Prostate gland (tissue), 2 donors: Measurements from ENCODE around the gene FMN1. TPM values are rescaled to one million over a fixed set of nuclear protein-coding genes. Genes with fewer than 3 reads are reported as not detected.

Experiments used
- DNase-seq: peaks from one replicate; pipeline ENCODE4 v3.0.0-alpha.2; 2019; ENCODE audit warnings: low spot score
- H3K27ac ChIP-seq, 2 donors: fragments of 200-600 bp; sonication (generic); 2 replicates each; pipeline ENCODE4 v1.5.1; 2017 to 2019
- H3K27me3 ChIP-seq: fragments of 200-600 bp; sonication (generic); replicated peaks from 2 replicates; pipeline ENCODE4 v1.5.1; 2019; ENCODE audit not compliant: insufficient read depth
- H3K36me3 ChIP-seq, 2 donors: fragments of 200-600 bp; sonication (generic); 1 replicate in 1 of 2; 2 replicates in 1 of 2; pipeline versions ENCODE4 v1.5.1 to v1.8.1; 2017 to 2019
- H3K4me1 ChIP-seq: fragments of 200-600 bp; sonication (generic); replicated peaks from 2 replicates; pipeline ENCODE4 v1.5.1; 2019
- H3K4me3 ChIP-seq, 2 donors: fragments of 200-600 bp; sonication (generic); 2 replicates each; pipeline ENCODE4 v1.5.1; 2017 to 2019
- H3K9me3 ChIP-seq: fragments of 200-600 bp; sonication (generic); 2 replicates; pipeline ENCODE4 v1.5.1; 2017
- POLR2A ChIP-seq: fragments of 450-650 bp; IDR thresholded peaks from one replicate; pipeline ENCODE4 v1.6.1; 2016; ENCODE audit warnings: antibody characterized with exemption, mild to moderate bottlenecking
- POLR2AphosphoS5 ChIP-seq: sonication (generic); formaldehyde crosslinking; IDR thresholded peaks from one replicate; pipeline ENCODE4 v1.6.1; 2017; ENCODE audit warnings: antibody characterized with exemption
- WGBS: methylation state at CpG from one replicate; pipeline ENCODE4 v1.1.5; 2018; 5-methylcytosine and 5-hydroxymethylcytosine counted together
- intact Hi-C: fragments of 100-400 bp; cut with DNase I; formaldehyde crosslinking; loops from one replicate; pipeline ENCODE4 v1.14.2; 2022
- total RNA-seq, 2 donors: library from RNA; depleted of rRNA; stranded (reverse); fragments of >200 nt; gene quantifications; one replicate each; pipeline ENCODE4 v1.1.0, GENCODE V29; 2016
- TF ChIP-seq, protein P1 (sequence below), 4 experiments: fragments of 200-600 bp in 2 of 4; fragments of 450-650 bp in 2 of 4; sonication (generic) in 2 of 4; IDR thresholded peaks; 1 replicate in 3 of 4; 2 replicates in 1 of 4; pipeline ENCODE4 v1.5.1; 2016 to 2019; ENCODE audit warnings: antibody characterized with exemption in 4 of 4, mild to moderate bottlenecking in 2 of 4, moderate library complexity in 2 of 4

FMN1 gene
- total RNA-seq, 2 donors from 2014 or later = 7.1 to 32.5 TPM

DNA sequence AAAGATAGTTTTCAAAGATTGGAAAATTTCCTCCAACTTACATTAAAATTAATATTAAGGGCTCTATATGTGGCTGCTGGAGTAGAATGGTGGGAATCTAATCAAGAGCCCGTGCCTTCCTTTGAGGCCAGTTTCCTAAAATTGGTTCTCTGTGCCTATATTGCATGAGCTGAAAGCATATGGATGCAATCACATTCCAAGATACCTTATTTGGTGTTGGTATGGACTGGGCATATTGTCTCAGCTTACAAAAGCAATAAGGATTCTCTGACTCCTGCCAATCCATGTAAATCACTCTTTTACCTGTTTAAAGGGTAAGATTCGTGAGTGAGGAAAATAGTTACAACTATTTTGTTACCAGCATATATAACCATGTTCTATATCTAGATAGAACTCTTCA lies 365.1 kb downstream of the FMN1 start:
- DNase-seq = no peak

DNA sequence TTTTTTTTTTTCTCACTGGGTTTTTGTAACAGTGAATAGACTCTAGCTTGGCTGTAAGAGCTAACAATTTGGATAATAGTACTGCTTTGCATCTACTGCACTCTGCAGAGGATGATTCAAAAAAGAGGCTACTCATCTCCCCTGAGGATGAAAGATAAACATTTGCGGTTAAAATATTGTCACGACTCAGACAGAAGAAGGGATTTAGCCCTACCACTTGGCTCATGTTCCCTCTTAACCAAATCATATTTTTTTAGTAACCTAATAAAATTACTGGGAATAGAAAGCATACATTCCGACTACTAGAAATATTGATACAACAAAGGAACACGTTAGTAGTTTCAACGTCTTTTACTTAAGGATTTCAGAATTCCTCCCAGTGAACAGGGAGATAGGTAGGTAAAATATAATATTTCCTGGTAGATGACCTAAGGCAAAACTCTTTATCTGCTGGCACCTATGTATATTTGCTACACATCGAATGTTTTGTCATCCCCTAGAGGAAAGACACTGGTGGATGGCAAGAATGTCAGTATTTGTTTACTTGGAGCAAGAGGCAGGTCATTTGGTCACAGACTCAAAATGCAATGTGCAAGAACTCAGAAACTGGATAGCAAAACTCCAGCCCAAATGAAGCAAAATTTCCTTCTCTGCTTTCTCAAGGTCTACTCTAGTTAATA lies 365.9 kb downstream of the FMN1 start:
- no peak for DNase-seq
- TF ChIP-seq POLR2AphosphoS5 (no peak), POLR2A (no peak)
- TF ChIP-seq, protein P1, sequence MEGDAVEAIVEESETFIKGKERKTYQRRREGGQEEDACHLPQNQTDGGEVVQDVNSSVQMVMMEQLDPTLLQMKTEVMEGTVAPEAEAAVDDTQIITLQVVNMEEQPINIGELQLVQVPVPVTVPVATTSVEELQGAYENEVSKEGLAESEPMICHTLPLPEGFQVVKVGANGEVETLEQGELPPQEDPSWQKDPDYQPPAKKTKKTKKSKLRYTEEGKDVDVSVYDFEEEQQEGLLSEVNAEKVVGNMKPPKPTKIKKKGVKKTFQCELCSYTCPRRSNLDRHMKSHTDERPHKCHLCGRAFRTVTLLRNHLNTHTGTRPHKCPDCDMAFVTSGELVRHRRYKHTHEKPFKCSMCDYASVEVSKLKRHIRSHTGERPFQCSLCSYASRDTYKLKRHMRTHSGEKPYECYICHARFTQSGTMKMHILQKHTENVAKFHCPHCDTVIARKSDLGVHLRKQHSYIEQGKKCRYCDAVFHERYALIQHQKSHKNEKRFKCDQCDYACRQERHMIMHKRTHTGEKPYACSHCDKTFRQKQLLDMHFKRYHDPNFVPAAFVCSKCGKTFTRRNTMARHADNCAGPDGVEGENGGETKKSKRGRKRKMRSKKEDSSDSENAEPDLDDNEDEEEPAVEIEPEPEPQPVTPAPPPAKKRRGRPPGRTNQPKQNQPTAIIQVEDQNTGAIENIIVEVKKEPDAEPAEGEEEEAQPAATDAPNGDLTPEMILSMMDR (IDR thresholded peaks at IDR 0.05) = no peak
- 56% methylated on average over 6 of the region's 6 CpGs for WGBS
- no peaks in the 10 kb centered on the region for H3K36me3 ChIP-seq
- no peaks in the 10 kb centered on the region for H3K9me3 ChIP-seq
- no peaks in the 10 kb centered on the region for H3K4me1 ChIP-seq
- H3K4me3 ChIP-seq = no peak overlapping the region
- no peaks in the 10 kb centered on the region for H3K27me3 ChIP-seq
- no peak overlapping the region for H3K27ac ChIP-seq
- intact Hi-C loops = no loop called here

More for the DNA sequence above, 365.1 kb downstream of the FMN1 start:
- no peak overlapping the region for H3K27ac ChIP-seq
- no peaks in the 10 kb centered on the region for H3K4me1 ChIP-seq
- H3K9me3 ChIP-seq = no peaks in the 10 kb centered on the region
- WGBS = 93% methylated on average over 2 of the region's 2 CpGs
- no peaks in the 10 kb centered on the region for H3K27me3 ChIP-seq
- TF ChIP-seq, protein P1 (IDR thresholded peaks at IDR 0.05) = no peak
- TF ChIP-seq POLR2A (no peak), POLR2AphosphoS5 (no peak)
- no peak overlapping the region for H3K4me3 ChIP-seq
- no peaks in the 10 kb centered on the region for H3K36me3 ChIP-seq
- intact Hi-C loops = no loop called here

DNA sequence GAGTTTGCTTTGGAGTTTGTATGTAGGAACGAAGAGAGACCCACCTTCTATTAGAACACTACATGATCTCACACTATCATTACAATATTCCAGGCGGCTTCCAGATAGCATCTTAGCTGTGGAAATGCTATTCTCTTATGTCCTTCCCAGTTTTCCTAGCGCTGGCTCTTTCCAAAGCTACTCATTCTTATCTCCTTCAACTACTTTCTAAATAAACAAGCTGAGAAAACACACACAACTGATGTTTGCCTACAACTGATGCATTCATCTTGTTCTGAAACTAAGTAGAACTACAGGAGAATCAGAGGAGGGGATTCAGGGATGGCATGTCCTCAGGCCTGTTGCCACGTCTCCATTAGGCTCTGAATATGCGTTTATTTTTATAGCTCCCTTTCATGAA lies 367.8 kb downstream of the FMN1 start:
- H3K36me3 ChIP-seq = no peaks in the 10 kb centered on the region
- no peak overlapping the region for H3K4me3 ChIP-seq
- intact Hi-C loops = no loop called here
- H3K9me3 ChIP-seq = no peaks in the 10 kb centered on the region
- peak; percentile 20 for DNase-seq
- 49% methylated on average over 5 of the region's 5 CpGs for WGBS
- peak overlapping the region in 1 of 2 donors; percentile 18 for H3K27ac ChIP-seq
- H3K27me3 ChIP-seq = no peaks in the 10 kb centered on the region
- TF ChIP-seq POLR2AphosphoS5 (peak; percentile 41), POLR2A (no peak)
- no peaks in the 10 kb centered on the region for H3K4me1 ChIP-seq

DNA sequence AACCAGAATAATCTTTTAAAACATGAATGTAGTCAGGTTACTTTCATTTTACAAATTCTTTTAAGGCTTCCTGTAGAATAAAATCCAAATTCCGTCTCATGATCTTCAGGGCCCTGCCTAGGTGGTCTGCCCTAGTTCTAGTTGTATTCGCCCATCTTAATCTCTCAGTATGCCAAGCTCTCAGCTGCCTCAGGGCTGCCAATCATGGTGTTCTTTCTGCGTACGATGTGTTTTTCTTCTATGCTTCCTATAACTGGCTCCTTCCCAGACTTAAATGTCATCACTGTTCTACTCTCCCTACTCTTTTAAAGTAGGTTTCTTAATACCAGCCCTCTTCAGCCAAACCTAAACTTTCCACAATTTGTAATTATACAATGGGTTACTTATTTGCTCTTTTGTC lies 369.3 kb downstream of the FMN1 start:
- 77% methylated on average over 4 of the region's 4 CpGs for WGBS

DNA sequence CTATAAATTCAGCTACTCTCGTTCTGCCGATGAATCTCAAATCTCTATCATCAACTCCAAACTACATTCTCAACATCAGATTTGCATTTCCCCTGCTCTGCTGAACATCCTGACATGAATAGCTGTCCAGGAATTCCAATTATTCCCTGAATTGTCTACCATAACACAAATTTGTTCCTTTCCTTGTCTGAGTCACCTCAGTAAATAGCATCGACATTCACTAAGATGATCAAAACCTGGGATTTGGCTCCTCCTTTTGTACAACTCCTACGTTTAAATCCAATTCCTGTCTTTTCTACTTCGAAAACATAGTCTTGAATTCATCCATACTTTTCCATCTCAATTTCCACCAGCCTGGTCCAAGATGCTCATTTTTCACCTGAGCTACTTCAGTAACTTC lies 369.7 kb downstream of the FMN1 start:
- no peak for DNase-seq
- H3K9me3 ChIP-seq = no peaks in the 10 kb centered on the region
- TF ChIP-seq, protein P1 (IDR thresholded peaks at IDR 0.05) = no peak
- no peaks in the 10 kb centered on the region for H3K27me3 ChIP-seq
- intact Hi-C loops = no loop called here
- H3K4me1 ChIP-seq = no peaks in the 10 kb centered on the region
- 58% methylated on average over 5 of the region's 5 CpGs for WGBS
- H3K4me3 ChIP-seq = no peak overlapping the region
- H3K36me3 ChIP-seq = no peaks in the 10 kb centered on the region
- H3K27ac ChIP-seq = peak overlapping the region in 1 of 2 donors; percentile 55

More for the DNA sequence above, 369.3 kb downstream of the FMN1 start:
- Histone ChIP-seq H3K9me3 (no peaks in the 10 kb centered on the region), H3K27ac (peak overlapping the region in 1 of 2 donors; percentile 55), H3K4me1 (no peaks in the 10 kb centered on the region), H3K27me3 (no peaks in the 10 kb centered on the region), H3K4me3 (no peak overlapping the region), H3K36me3 (no peaks in the 10 kb centered on the region)
- no peak for DNase-seq
- TF ChIP-seq, protein P1 (IDR thresholded peaks at IDR 0.05) = no peak
- TF ChIP-seq POLR2AphosphoS5 (no peak), POLR2A (no peak)
- intact Hi-C loops = no loop called here
